ENCODE measurements around the gene SMIM41. TPM values are rescaled to one million over a fixed set of nuclear protein-coding genes. Genes with fewer than 3 reads are reported as not detected.
A peak's percentile ranks its signal among the peaks of the same experiment; 100 is the strongest.

The SMIM41 gene
- total and polyA plus RNA-seq, 2 donors from 2014 or later, result 0.31 TPM; not detected in 1

- Histone ChIP-seq H3K9ac (ENCODE audit: low read length in 3 of 3) (no peak overlapping the region), H3K36me3 (ENCODE audit: control insufficient read depth in 2 of 3, insufficient read depth in 3 of 3, low read length in 3 of 3) (no peaks in the 10 kb centered on the region), H3K4me1 (ENCODE audit: control insufficient read depth in 2 of 3, insufficient read depth in 2 of 3, low read depth in 1 of 3, low read length in 3 of 3) (peaks cover 0 to 32% (median 12%) of the 10 kb centered on the region in 3 donors), H3K27ac (ENCODE audit: low read depth in 2 of 2, low read length in 2 of 2) (no peak overlapping the region), H3K4me3 (ENCODE audit: low read length in 3 of 3) (no peak overlapping the region), H3K27me3 (ENCODE audit: control insufficient read depth, insufficient read depth, low read length) (no peaks in the 10 kb centered on the region), H3K9me3 (ENCODE audit: control insufficient read depth in 2 of 3, insufficient read depth in 1 of 3, low read length in 3 of 3) (no peaks in the 10 kb centered on the region)
- TF ChIP-seq, protein P1, sequence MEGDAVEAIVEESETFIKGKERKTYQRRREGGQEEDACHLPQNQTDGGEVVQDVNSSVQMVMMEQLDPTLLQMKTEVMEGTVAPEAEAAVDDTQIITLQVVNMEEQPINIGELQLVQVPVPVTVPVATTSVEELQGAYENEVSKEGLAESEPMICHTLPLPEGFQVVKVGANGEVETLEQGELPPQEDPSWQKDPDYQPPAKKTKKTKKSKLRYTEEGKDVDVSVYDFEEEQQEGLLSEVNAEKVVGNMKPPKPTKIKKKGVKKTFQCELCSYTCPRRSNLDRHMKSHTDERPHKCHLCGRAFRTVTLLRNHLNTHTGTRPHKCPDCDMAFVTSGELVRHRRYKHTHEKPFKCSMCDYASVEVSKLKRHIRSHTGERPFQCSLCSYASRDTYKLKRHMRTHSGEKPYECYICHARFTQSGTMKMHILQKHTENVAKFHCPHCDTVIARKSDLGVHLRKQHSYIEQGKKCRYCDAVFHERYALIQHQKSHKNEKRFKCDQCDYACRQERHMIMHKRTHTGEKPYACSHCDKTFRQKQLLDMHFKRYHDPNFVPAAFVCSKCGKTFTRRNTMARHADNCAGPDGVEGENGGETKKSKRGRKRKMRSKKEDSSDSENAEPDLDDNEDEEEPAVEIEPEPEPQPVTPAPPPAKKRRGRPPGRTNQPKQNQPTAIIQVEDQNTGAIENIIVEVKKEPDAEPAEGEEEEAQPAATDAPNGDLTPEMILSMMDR (IDR thresholded peaks at IDR 0.05; ENCODE audit: borderline replicate concordance, extremely low read depth, insufficient read depth), result no peak
- intact Hi-C loops (cut with DNase I), result no loop called here
- FAIRE-seq (no peak), DNase-seq (no peak)
Observed at GRCh38 chr12:52046859-52047258, 32.6 kb upstream of the SMIM41 start.

- intact Hi-C loops (cut with DNase I), result no loop called here
- Histone ChIP-seq H3K9me3 (ENCODE audit: control insufficient read depth in 2 of 3, insufficient read depth in 1 of 3, low read length in 3 of 3) (no peaks in the 10 kb centered on the region), H3K4me3 (ENCODE audit: low read length in 3 of 3) (no peak overlapping the region), H3K4me1 (ENCODE audit: control insufficient read depth in 2 of 3, insufficient read depth in 2 of 3, low read depth in 1 of 3, low read length in 3 of 3) (peaks cover 0 to 25% (median 8%) of the 10 kb centered on the region in 3 donors), H3K36me3 (ENCODE audit: control insufficient read depth in 2 of 3, insufficient read depth in 3 of 3, low read length in 3 of 3) (peaks cover 0 to 20% (median 2%) of the 10 kb centered on the region in 3 donors), H3K9ac (ENCODE audit: low read length in 3 of 3) (peak overlapping the region in 1 of 3 donors; percentile 95), H3K27ac (ENCODE audit: low read depth in 2 of 2, low read length in 2 of 2) (no peak overlapping the region), H3K27me3 (ENCODE audit: control insufficient read depth, insufficient read depth, low read length) (no peaks in the 10 kb centered on the region)
- DNase-seq, result peak in 1 of 5 donors; percentile 37
- TF ChIP-seq, protein P1 (IDR thresholded peaks at IDR 0.05; ENCODE audit: borderline replicate concordance, extremely low read depth, insufficient read depth), result no peak
- FAIRE-seq, result no peak
Observed at GRCh38 chr12:52049286-52049685, 30.2 kb upstream of the SMIM41 start.

DNA sequence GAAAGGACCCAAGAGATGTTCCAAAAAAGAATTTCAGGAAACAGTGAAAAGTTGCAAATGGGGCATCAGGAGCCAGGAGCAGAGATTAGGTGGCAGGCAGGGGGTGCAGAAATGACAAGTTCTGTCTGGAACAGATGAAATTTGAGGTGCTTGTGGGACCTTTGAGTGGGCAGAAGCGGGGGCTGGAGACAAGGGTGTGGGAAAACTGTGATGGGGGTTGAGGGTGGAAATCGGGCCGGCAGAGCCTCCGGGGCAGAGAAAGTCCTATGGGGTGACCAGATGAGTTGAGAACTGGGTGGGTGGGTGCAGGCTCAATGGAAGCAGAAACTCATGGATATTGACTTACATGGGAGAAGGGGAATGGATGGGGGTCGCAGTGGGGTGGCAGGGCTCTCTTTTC, 29.8 kb upstream of the SMIM41 start:
- TF ChIP-seq, protein P1 (IDR thresholded peaks at IDR 0.05; ENCODE audit: borderline replicate concordance, extremely low read depth, insufficient read depth), result no peak
- peak overlapping the region in 1 of 3 donors; percentile 78 for H3K4me3 ChIP-seq (ENCODE audit: low read length in 3 of 3)
- intact Hi-C loops (cut with DNase I), result no loop called here
- no peak for FAIRE-seq
- peak overlapping the region in 2 of 3 donors; percentile 70 to 95 for H3K9ac ChIP-seq (ENCODE audit: low read length in 3 of 3)
- H3K4me1 ChIP-seq (ENCODE audit: control insufficient read depth in 2 of 3, insufficient read depth in 2 of 3, low read depth in 1 of 3, low read length in 3 of 3), result peaks cover 0 to 25% (median 8%) of the 10 kb centered on the region in 3 donors
- peaks cover 0 to 24% (median 3%) of the 10 kb centered on the region in 3 donors for H3K36me3 ChIP-seq (ENCODE audit: control insufficient read depth in 2 of 3, insufficient read depth in 3 of 3, low read length in 3 of 3)
- no peaks in the 10 kb centered on the region for H3K27me3 ChIP-seq (ENCODE audit: control insufficient read depth, insufficient read depth, low read length)
- H3K27ac ChIP-seq (ENCODE audit: low read depth in 2 of 2, low read length in 2 of 2), result peak overlapping the region; percentile 96 to 97
- DNase-seq, result no peak
- no peaks in the 10 kb centered on the region for H3K9me3 ChIP-seq (ENCODE audit: control insufficient read depth in 2 of 3, insufficient read depth in 1 of 3, low read length in 3 of 3)
